Loucy (cell line): Measurements from ENCODE around the gene WDR5.
"Not testable (repeated sequence)": the region's sequence is repeated elsewhere in the genome, so short reads cannot be mapped to it uniquely, and the experiment has no call there.

Experiments
- H2AFZ ChIP-seq: fragments of 200-600 bp; sonication (generic); 2 replicates; pipeline ENCODE4 v1.6.0; 2016; ENCODE audit warnings: antibody characterized with exemption, mild to moderate bottlenecking, low read length, moderate library complexity
- H3F3A ChIP-seq: fragments of 200-600 bp; 2 replicates; pipeline ENCODE4 v1.6.0; 2016; ENCODE audit warnings: antibody characterized with exemption, low read depth, mild to moderate bottlenecking
- H3K27me3 ChIP-seq: fragments of 200-600 bp; sonication (generic); 2 replicates; pipeline ENCODE4 v1.6.1; 2014; ENCODE audit warnings: low read length, mild to moderate bottlenecking; ENCODE audit not compliant: insufficient read depth, poor library complexity, severe bottlenecking
- H3K36me3 ChIP-seq: fragments of 200-600 bp; sonication (generic); 2 replicates; pipeline ENCODE4 v1.6.1; 2016; ENCODE audit warnings: low read length; ENCODE audit not compliant: insufficient read depth
- H3K4me1 ChIP-seq: fragments of 200-600 bp; sonication (generic); 2 replicates; pipeline ENCODE4 v1.5.1; 2014; ENCODE audit warnings: low read length, mild to moderate bottlenecking; ENCODE audit not compliant: insufficient read depth, poor library complexity, severe bottlenecking
- H3K4me2 ChIP-seq: fragments of 200-600 bp; sonication (generic); 2 replicates; pipeline ENCODE4 v1.6.0; 2014; ENCODE audit warnings: antibody characterized with exemption, low read length, low read depth, mild to moderate bottlenecking; ENCODE audit not compliant: poor library complexity, severe bottlenecking
- H3K4me3 ChIP-seq: fragments of 200-600 bp; sonication (generic); 2 replicates; pipeline ENCODE4 v1.5.1; 2014; ENCODE audit warnings: low read length, mild to moderate bottlenecking, mixed read lengths; ENCODE audit not compliant: poor library complexity, severe bottlenecking
- H3K79me2 ChIP-seq: fragments of 200-600 bp; sonication (generic); 2 replicates; pipeline ENCODE4 v1.6.1; 2014; ENCODE audit warnings: low read length; ENCODE audit not compliant: insufficient read depth
- H3K9ac ChIP-seq: fragments of 200-600 bp; sonication (generic); 2 replicates; pipeline ENCODE4 v1.6.0; 2014; ENCODE audit warnings: mild to moderate bottlenecking, low read depth, low read length, moderate library complexity; ENCODE audit not compliant: poor library complexity, severe bottlenecking
- H3K9me2 ChIP-seq: fragments of 200-600 bp; sonication (generic); replicated peaks from 2 replicates; pipeline ENCODE4 v1.6.1; 2016; ENCODE audit warnings: low read depth, low read length, mixed read lengths
- H3K9me3 ChIP-seq: fragments of 200-600 bp; sonication (generic); 2 replicates; pipeline ENCODE4 v1.6.1; 2014; ENCODE audit warnings: mild to moderate bottlenecking, antibody characterized with exemption, low read length, low read depth; ENCODE audit not compliant: insufficient read depth
- H4K20me1 ChIP-seq: fragments of 200-600 bp; sonication (generic); 2 replicates; pipeline ENCODE4 v1.6.0; 2014; ENCODE audit warnings: antibody characterized with exemption, low read length, mild to moderate bottlenecking; ENCODE audit not compliant: insufficient read depth, poor library complexity, severe bottlenecking
- CTCF ChIP-seq: fragments of 200-600 bp; sonication (generic); conservative IDR thresholded peaks from 2 replicates; pipeline ENCODE4 v1.5.1; 2014; ENCODE audit warnings: mild to moderate bottlenecking, antibody characterized with exemption, low read length
- EZH2phosphoT487 ChIP-seq: fragments of 200-600 bp; IDR thresholded peaks from 2 replicates; pipeline ENCODE4 v1.6.1; 2018; ENCODE audit warnings: antibody characterized with exemption, mild to moderate bottlenecking, moderate library complexity, borderline replicate concordance

The WDR5 gene

DNA sequence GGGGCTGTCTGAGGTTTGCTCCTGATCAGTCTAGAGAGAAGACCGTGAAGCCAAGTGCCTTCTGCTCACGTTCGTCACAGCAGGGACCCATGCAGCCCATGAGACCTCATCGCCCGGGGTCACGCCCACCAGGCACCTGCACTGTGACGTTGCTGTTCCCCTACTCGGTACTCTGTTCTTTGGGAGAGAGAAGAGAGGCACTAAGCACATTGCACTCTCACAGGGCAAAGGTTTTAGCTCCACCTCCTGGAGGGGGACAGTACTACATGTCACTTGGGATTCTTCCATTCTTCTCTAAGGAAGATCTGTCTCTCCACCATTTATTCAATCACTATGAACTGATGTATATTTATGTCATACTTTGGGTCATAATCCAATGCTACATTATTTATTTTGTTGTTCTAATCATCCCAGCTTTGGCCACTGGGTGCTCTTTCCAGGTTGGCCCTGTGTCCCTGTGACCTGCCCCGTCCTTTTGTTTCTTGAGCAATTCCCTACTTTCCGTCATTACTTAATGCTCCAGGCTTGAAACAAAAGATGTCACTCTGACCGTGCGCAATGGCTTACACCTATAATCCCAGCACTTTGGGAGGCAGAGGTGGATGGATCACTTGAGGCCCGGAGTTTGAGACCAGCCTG lies 36.6 kb upstream of the WDR5 start:
- Histone ChIP-seq H3K9me2 (no peaks in the 10 kb centered on the region), H3K9ac (no peak overlapping the region), H3F3A (no peaks in the 10 kb centered on the region), H3K36me3 (no peaks in the 10 kb centered on the region), H4K20me1 (no peaks in the 10 kb centered on the region), H3K4me2 (no peak overlapping the region), H3K4me3 (no peak overlapping the region), H3K4me1 (no peaks in the 10 kb centered on the region), H3K79me2 (no peaks in the 10 kb centered on the region), H3K27me3 (no peaks in the 10 kb centered on the region), H3K9me3 (no peaks in the 10 kb centered on the region), H2AFZ (no peak overlapping the region)
- TF ChIP-seq CTCF (peak; percentile 89), EZH2phosphoT487 (no peak)

- Histone ChIP-seq H3K9me3 (no peaks in the 10 kb centered on the region), H3K27me3 (no peaks in the 10 kb centered on the region), H3K9ac (no peak overlapping the region), H3K9me2 (no peaks in the 10 kb centered on the region), H3K4me2 (no peak overlapping the region), H3K36me3 (no peaks in the 10 kb centered on the region), H4K20me1 (no peaks in the 10 kb centered on the region), H3K79me2 (no peaks in the 10 kb centered on the region), H2AFZ (no peak overlapping the region), H3K4me1 (no peaks in the 10 kb centered on the region), H3F3A (no peaks in the 10 kb centered on the region), H3K4me3 (no peak overlapping the region)
- TF ChIP-seq EZH2phosphoT487 (no peak), CTCF (no peak)
These were observed 35.8 kb upstream of the WDR5 start for GRCh38 chr9:134100040-134100439.

DNA sequence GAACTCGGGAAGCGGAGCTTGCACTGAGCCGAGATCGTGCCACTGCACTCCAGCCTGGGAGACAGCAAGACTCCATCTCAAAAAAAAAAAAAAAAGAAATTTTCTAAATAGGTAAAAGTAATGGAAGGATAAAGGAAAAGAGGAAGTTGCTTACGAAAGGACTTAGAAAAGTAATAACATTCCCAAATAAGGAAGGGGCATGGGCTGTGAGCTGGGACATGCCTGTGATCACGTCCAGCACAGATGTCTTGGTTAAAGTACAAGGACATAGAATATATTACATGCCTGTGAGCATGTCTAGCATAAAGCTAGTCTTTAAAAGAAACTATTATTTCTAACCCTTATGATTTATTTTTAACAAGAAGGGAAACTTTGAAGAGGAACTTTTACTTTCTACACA lies 34.7 kb upstream of the WDR5 start:
- H3K9me3 ChIP-seq, H3K4me1 ChIP-seq, H3K27me3 ChIP-seq, H3K36me3 ChIP-seq, H3K4me2 ChIP-seq, H3K4me3 ChIP-seq, H3F3A ChIP-seq, H2AFZ ChIP-seq, H4K20me1 ChIP-seq, H3K9me2 ChIP-seq, H3K79me2 ChIP-seq, H3K9ac ChIP-seq: not testable (repeated sequence)

DNA sequence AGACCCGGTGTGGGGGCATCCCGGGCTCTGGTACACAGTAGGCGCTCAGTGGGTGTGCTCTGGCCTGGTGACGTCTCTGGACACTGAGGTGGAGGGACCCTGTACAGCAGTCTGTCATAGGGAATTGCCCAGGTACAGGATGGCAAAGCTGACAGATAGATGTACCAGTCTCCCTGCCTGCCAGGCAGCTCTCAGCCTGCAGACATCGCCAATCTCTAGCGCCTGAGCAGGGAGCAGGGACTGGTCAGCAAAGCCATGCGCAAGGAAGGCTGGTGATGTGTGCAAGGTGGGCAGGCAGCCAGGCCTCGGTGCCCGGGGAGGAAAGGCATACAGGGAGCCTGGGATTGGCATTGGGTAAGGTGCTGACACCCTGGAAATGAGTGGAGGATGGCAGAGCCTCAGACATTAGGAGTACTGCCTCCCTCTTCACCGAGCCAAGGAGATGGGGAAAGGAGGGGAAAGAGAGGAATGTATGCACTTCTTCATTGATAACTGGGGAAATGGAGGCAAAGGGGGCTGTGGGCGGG lies 34.2 kb upstream of the WDR5 start:
- Histone ChIP-seq H3K9ac (no peak overlapping the region), H3F3A (no peaks in the 10 kb centered on the region), H3K4me1 (no peaks in the 10 kb centered on the region), H3K4me3 (no peak overlapping the region), H3K79me2 (no peaks in the 10 kb centered on the region), H2AFZ (no peak overlapping the region), H3K4me2 (no peak overlapping the region), H3K36me3 (no peaks in the 10 kb centered on the region), H4K20me1 (no peaks in the 10 kb centered on the region), H3K9me2 (no peaks in the 10 kb centered on the region), H3K9me3 (no peaks in the 10 kb centered on the region), H3K27me3 (no peaks in the 10 kb centered on the region)
- no peak for TF ChIP-seq CTCF
- no peak for TF ChIP-seq EZH2phosphoT487
